Esophagus muscularis mucosa (tissue), 4 donors: ENCODE data around the gene HS3ST5.

ENCODE experiments used
- EP300 ChIP-seq: sonication (generic); formaldehyde crosslinking; IDR thresholded peaks from one replicate; pipeline ENCODE4 v1.6.1; 2017; ENCODE audit warnings: antibody characterized with exemption
- POLR2A ChIP-seq: fragments of 450-650 bp; IDR thresholded peaks from one replicate; pipeline ENCODE4 v1.6.1; 2017; ENCODE audit warnings: antibody characterized with exemption, moderate library complexity, mild to moderate bottlenecking, low read depth
- TF ChIP-seq, protein P1 (sequence below), 3 experiments: fragments of 200-600 bp in 2 of 3; fragments of 450-650 bp in 1 of 3; sonication (generic) in 2 of 3; IDR thresholded peaks; one replicate each; pipeline ENCODE4 v1.5.1; 2017 to 2019; ENCODE audit warnings: antibody characterized with exemption in 3 of 3, mild to moderate bottlenecking in 2 of 3, moderate library complexity in 1 of 3

DNA sequence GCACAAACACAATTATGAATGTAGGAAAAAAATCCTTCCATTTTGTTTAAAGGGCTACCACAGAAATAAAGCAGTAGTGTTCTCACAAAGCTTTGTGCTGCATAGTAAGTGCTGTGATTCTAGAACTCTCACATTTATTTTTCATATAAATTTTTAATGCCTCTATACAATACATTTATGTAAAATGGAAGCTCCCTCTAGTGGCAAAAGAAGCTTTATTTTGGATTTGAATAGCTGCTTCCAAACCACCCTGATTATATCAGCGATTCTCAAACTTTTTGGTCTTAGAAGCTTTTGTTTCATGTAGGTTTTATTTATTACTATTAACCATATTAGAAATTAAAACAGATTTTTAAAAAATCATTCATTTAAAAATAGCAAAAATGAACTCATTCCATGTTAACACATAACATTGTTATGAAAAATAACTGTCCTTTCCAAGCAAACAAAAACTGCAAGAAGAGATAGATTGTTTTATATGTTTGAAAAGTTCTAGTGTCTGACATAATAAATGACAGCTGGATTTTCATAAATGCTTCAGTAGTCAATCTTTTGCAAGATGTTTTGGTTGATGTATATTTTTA lies 38.4 kb downstream of the HS3ST5 start:
- TF ChIP-seq POLR2A (no peak), EP300 (no peak)
- TF ChIP-seq, protein P1, sequence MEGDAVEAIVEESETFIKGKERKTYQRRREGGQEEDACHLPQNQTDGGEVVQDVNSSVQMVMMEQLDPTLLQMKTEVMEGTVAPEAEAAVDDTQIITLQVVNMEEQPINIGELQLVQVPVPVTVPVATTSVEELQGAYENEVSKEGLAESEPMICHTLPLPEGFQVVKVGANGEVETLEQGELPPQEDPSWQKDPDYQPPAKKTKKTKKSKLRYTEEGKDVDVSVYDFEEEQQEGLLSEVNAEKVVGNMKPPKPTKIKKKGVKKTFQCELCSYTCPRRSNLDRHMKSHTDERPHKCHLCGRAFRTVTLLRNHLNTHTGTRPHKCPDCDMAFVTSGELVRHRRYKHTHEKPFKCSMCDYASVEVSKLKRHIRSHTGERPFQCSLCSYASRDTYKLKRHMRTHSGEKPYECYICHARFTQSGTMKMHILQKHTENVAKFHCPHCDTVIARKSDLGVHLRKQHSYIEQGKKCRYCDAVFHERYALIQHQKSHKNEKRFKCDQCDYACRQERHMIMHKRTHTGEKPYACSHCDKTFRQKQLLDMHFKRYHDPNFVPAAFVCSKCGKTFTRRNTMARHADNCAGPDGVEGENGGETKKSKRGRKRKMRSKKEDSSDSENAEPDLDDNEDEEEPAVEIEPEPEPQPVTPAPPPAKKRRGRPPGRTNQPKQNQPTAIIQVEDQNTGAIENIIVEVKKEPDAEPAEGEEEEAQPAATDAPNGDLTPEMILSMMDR (IDR thresholded peaks at IDR 0.05), result peak; percentile 7 to 40 (median 36)
